Activated CD4-positive, alpha-beta memory T cell treated with anti-CD3 and anti-CD28 coated beads, Interleukin-2, amount 10 ng/mL, durations not matched to agents 7 days and 5 days (primary cell): Measurements from ENCODE around the gene SLC3A2. TPM values are rescaled to one million over a fixed set of nuclear protein-coding genes. Genes with fewer than 3 reads are reported as not detected.

Experiments
- CTCF ChIA-PET: fragments of 350-600 bp; sonication (Branson Sonifier 250); formaldehyde crosslinking; loops from one replicate; lab custom pipeline; 2021; ENCODE audit warnings: antibody characterized with exemption, inconsistent platforms; lab: Charles Lee
- POLR2A ChIA-PET: fragments of 350-600 bp; sonication (Branson Sonifier 250); formaldehyde crosslinking; loops from one replicate; lab custom pipeline; 2021; ENCODE audit warnings: antibody characterized with exemption; lab: Charles Lee
- DNase-seq: peaks from one replicate; pipeline ENCODE4 v3.0.0-alpha.2; 2020
- H3K27ac Mint-ChIP-seq: one replicate; pipeline ENCODE4 v1.8.0; 2021; ENCODE audit warnings: mild to moderate bottlenecking, mixed read lengths
- H3K27me3 Mint-ChIP-seq: one replicate; pipeline ENCODE4 v1.8.0; 2021; ENCODE audit warnings: mixed read lengths
- H3K36me3 Mint-ChIP-seq: one replicate; pipeline ENCODE4 v1.8.0; 2021; ENCODE audit warnings: low read depth, mixed read lengths
- H3K4me1 Mint-ChIP-seq: one replicate; pipeline ENCODE4 v1.8.0; 2021; ENCODE audit warnings: mixed read lengths
- H3K4me3 Mint-ChIP-seq: one replicate; pipeline ENCODE4 v1.8.0; 2021; ENCODE audit warnings: mild to moderate bottlenecking, mixed read lengths
- H3K9me3 Mint-ChIP-seq: one replicate; pipeline ENCODE4 v1.8.0; 2021; ENCODE audit warnings: mixed read lengths
- total RNA-seq, 2 experiments: library from RNA; stranded (reverse); gene quantifications; one replicate each; pipeline ENCODE4 v1.2.3, GENCODE V29; 2021

SLC3A2 gene
- total RNA-seq, 2 experiments from 2014 or later: 262 to 279 TPM

- Mint-ChIP-seq H3K36me3 (no peaks in the 10 kb centered on the region), H3K9me3 (no peaks in the 10 kb centered on the region), H3K4me1 (peaks cover 9% of the 10 kb centered on the region), H3K27ac (no peak overlapping the region), H3K4me3 (no peak overlapping the region), H3K27me3 (peaks cover 43% of the 10 kb centered on the region)
- ChIA-PET POLR2A (no interaction called here), CTCF (interaction anchor here (0.8 to 1.5 kb wide), 3 partner anchors 13 to 55 kb away, joined by 3 to 5 read pairs (median 3); no protein-coding TSS in a partner anchor)
- DNase-seq: no peak
Measured at GRCh38 chr11:62919898-62920640, 39.4 kb downstream of the SLC3A2 start.

DNA sequence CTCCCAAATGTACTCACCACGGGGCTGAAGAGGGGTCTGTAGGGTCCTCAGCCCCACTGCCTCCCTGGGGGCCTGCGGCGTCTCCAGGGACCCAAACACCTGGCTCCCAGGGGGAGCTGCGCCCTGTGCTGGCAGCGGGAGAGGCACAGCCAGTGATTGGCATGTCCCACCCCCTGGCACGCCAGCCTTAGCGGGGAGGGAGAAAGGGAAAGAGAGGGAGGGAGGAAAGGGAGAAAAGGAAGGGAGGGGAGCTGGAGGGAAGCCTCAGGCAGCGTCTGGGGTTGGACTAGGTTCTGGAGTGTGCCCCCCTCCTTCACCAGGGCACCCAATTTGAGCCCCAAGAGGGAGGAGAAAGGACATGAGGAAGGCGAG, 40.5 kb downstream of the SLC3A2 start, which contains the start of gene CHRM1:
TSS of gene CHRM1 (minus strand) at position 163 of the 372 bp plus-strand sequence. CDS start 10,263 bp downstream, outside the sequence.
- no peak within 1 kb of the TSS for H3K4me3 Mint-ChIP-seq
- no peak within 1 kb of the TSS for H3K27ac Mint-ChIP-seq
- no peaks in the 10 kb centered on the region for H3K9me3 Mint-ChIP-seq
- ChIA-PET POLR2A (no interaction called here), CTCF (interaction anchor here (1.3 kb wide), 1 partner anchor 54 kb away, joined by 3 read pairs; no protein-coding TSS in a partner anchor)
- no peaks in the 10 kb centered on the region for H3K36me3 Mint-ChIP-seq
- peaks cover 16% of the 10 kb centered on the region for H3K4me1 Mint-ChIP-seq
- no peak for DNase-seq
- peaks cover 53% of the 10 kb centered on the region for H3K27me3 Mint-ChIP-seq

DNA sequence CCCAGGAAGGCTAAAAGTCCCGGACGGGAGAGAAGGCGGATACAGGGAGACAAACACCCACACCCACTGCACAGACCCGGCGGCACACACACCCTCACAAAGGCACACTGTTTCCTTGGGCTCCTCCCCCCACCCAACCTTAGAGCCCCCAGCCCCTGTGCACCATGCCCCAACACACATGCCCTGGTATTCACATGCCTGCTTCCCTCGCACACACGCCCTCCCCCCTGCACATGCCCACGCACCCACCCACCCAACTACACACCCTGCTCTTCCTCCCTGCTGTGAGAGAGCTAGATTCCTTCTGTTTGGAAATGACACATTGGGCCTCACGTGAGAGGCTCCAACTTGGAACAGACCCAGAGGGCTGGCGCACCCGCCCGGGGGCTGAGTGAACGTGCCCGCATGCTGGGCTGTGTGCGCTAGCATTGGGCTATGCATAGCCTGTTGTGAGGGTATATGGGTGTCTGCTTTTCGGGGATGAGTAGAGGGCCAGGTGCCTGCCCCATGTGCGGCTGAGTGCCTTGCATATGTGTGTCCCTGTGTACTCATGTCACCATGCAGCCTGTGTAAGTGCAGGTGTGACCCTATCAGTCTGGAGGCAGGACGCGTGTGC, 41.0 kb downstream of the SLC3A2 start:
- no peak overlapping the region for H3K4me3 Mint-ChIP-seq
- H3K9me3 Mint-ChIP-seq: no peaks in the 10 kb centered on the region
- H3K4me1 Mint-ChIP-seq: peaks cover 18% of the 10 kb centered on the region
- DNase-seq: no peak
- H3K27ac Mint-ChIP-seq: no peak overlapping the region
- no peaks in the 10 kb centered on the region for H3K36me3 Mint-ChIP-seq
- peaks cover 58% of the 10 kb centered on the region for H3K27me3 Mint-ChIP-seq
- ChIA-PET POLR2A (no interaction called here), CTCF (interaction anchor here (1.7 kb wide), 1 partner anchor 16 kb away, joined by 5 read pairs; no protein-coding TSS in a partner anchor)

- H3K27me3 Mint-ChIP-seq: peaks cover 61% of the 10 kb centered on the region
- POLR2A ChIA-PET: no interaction called here
- DNase-seq: no peak
- H3K4me3 Mint-ChIP-seq: no peak overlapping the region
- no peaks in the 10 kb centered on the region for H3K9me3 Mint-ChIP-seq
- H3K4me1 Mint-ChIP-seq: peaks cover 18% of the 10 kb centered on the region
- H3K36me3 Mint-ChIP-seq: no peaks in the 10 kb centered on the region
- no peak overlapping the region for H3K27ac Mint-ChIP-seq
- CTCF ChIA-PET: interaction anchor here (1.7 kb wide), 1 partner anchor 17 kb away, joined by 5 read pairs; no protein-coding TSS in a partner anchor
Measured at GRCh38 chr11:62922189-62922589, 41.5 kb downstream of the SLC3A2 start.

- Mint-ChIP-seq H3K27me3 (peaks cover 68% of the 10 kb centered on the region), H3K4me1 (peaks cover 18% of the 10 kb centered on the region), H3K9me3 (no peaks in the 10 kb centered on the region), H3K4me3 (no peak overlapping the region), H3K36me3 (no peaks in the 10 kb centered on the region), H3K27ac (no peak overlapping the region)
- ChIA-PET CTCF (interaction anchor here (1.7 kb wide), 1 partner anchor 17 kb away, joined by 5 read pairs; no protein-coding TSS in a partner anchor), POLR2A (no interaction called here)
- DNase-seq: no peak
Measured at GRCh38 chr11:62922653-62923431, 42.1 kb downstream of the SLC3A2 start.

- Mint-ChIP-seq H3K4me3 (no peak overlapping the region), H3K9me3 (no peaks in the 10 kb centered on the region), H3K4me1 (peaks cover 18% of the 10 kb centered on the region), H3K27me3 (peaks cover 78% of the 10 kb centered on the region), H3K27ac (no peak overlapping the region), H3K36me3 (no peaks in the 10 kb centered on the region)
- POLR2A ChIA-PET: interaction anchor here (0.8 kb wide), 1 partner anchor 38 kb away, joined by 3 read pairs; no protein-coding TSS in a partner anchor
- CTCF ChIA-PET: interaction anchor here (0.7 to 1.8 kb wide), 5 partner anchors 17 to 381 kb away, joined by 3 to 10 read pairs (median 5); no protein-coding TSS in a partner anchor
- DNase-seq: no peak
Measured at GRCh38 chr11:62923601-62924411, 43.1 kb downstream of the SLC3A2 start.

- no peak overlapping the region for H3K27ac Mint-ChIP-seq
- H3K36me3 Mint-ChIP-seq: no peaks in the 10 kb centered on the region
- H3K4me1 Mint-ChIP-seq: peaks cover 18% of the 10 kb centered on the region
- no peaks in the 10 kb centered on the region for H3K9me3 Mint-ChIP-seq
- ChIA-PET POLR2A (no interaction called here), CTCF (interaction anchor here (1.8 kb wide), 1 partner anchor 19 kb away, joined by 10 read pairs; no protein-coding TSS in a partner anchor)
- no peak for DNase-seq
- peaks cover 83% of the 10 kb centered on the region for H3K27me3 Mint-ChIP-seq
- H3K4me3 Mint-ChIP-seq: no peak overlapping the region
Measured at GRCh38 chr11:62925308-62925707, 44.6 kb downstream of the SLC3A2 start.

DNA sequence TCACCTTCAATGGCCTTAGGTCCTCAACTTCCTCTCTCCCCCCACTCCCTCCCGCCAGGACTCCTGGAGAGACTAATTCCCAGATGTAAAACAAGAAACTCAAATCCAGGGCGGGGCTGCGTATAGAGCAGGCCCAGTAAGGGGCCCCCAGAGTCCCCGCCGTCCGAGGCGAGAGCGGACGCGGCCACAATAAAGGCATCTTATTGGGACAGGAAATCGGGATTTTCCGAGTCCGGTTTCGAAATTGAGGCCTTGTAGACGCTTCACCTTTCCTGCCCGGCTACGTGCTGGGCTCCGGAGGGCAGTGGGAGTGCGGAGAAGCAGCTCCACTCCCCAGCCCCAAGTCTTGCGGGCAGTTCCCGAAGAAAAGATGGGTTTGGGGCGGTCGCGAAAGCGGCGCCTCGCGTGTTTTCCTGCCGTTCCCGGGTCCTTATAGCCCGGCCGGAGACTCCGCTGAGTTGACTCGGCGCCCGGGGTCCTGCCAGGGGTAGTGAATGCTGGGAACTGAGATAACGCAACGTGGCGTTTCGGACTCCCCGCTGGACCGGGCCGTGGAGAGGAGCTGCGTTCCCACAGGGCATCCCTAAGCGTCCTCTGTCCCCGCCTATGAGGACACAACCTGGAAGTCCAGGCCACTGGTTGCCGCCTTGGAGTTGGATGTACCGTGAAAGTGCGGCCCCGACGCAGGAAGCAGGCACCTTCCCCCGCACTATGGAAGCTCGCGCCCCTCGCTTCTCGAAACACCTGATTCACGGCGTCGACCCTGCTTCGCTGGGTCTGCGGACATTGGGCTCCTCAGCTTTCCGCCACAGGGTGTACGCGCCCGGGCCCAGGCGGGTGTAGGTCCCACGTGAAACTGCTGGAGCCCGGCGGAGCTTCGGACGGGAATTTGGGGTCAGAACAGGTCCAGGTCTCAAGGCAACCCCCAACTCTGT, 45.3 kb downstream of the SLC3A2 start:
- no peak overlapping the region for H3K4me3 Mint-ChIP-seq
- no peak for DNase-seq
- no peaks in the 10 kb centered on the region for H3K9me3 Mint-ChIP-seq
- peaks cover 83% of the 10 kb centered on the region for H3K27me3 Mint-ChIP-seq
- CTCF ChIA-PET: no interaction called here
- POLR2A ChIA-PET: no interaction called here
- peaks cover 18% of the 10 kb centered on the region for H3K4me1 Mint-ChIP-seq
- no peak overlapping the region for H3K27ac Mint-ChIP-seq
- H3K36me3 Mint-ChIP-seq: no peaks in the 10 kb centered on the region

GRCh38 chr11:62926680-62927455, 46.2 kb downstream of the SLC3A2 start:
- POLR2A ChIA-PET: no interaction called here
- DNase-seq: no peak
- H3K4me3 Mint-ChIP-seq: no peak overlapping the region
- H3K9me3 Mint-ChIP-seq: no peaks in the 10 kb centered on the region
- H3K27ac Mint-ChIP-seq: no peak overlapping the region
- H3K4me1 Mint-ChIP-seq: peaks cover 18% of the 10 kb centered on the region
- CTCF ChIA-PET: no interaction called here
- H3K36me3 Mint-ChIP-seq: no peaks in the 10 kb centered on the region
- peaks cover 81% of the 10 kb centered on the region for H3K27me3 Mint-ChIP-seq

DNA sequence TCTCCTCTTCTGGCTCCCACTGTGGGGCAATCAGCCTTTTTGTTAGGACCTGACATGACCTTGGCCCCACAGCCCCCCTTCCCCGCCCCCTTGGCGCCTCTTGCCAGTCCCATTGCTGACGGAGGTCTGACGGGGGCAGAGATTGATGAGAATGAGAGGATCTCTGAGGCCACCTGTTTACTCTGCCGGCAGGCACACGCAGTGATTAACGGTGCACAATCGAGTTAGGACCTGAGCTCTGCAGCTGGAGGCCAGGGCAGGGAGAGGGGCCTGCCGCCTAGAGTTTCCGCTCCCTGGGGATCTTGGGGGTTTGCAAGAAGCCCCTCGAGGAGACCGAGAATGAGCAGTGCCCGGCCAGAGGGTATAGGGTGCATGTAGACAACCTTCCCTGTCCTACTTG, 47.3 kb downstream of the SLC3A2 start:
- Mint-ChIP-seq H3K4me1 (peaks cover 16% of the 10 kb centered on the region), H3K27me3 (peaks cover 74% of the 10 kb centered on the region), H3K36me3 (no peaks in the 10 kb centered on the region), H3K9me3 (no peaks in the 10 kb centered on the region), H3K4me3 (no peak overlapping the region), H3K27ac (no peak overlapping the region)
- DNase-seq: no peak
- ChIA-PET CTCF (interaction anchor here (1.6 kb wide), 1 partner anchor 22 kb away, joined by 3 read pairs; no protein-coding TSS in a partner anchor), POLR2A (no interaction called here)

GRCh38 chr11:62930157-62930556, 49.5 kb downstream of the SLC3A2 start:
- no peaks in the 10 kb centered on the region for H3K9me3 Mint-ChIP-seq
- ChIA-PET POLR2A (no interaction called here), CTCF (no interaction called here)
- H3K36me3 Mint-ChIP-seq: no peaks in the 10 kb centered on the region
- peaks cover 8% of the 10 kb centered on the region for H3K4me1 Mint-ChIP-seq
- no peak for DNase-seq
- peaks cover 57% of the 10 kb centered on the region for H3K27me3 Mint-ChIP-seq
- H3K27ac Mint-ChIP-seq: no peak overlapping the region
- H3K4me3 Mint-ChIP-seq: no peak overlapping the region
